HL-60 (cell line): ENCODE measurements around the gene TBX21.

ENCODE experiments used
- DNase-seq, 2 experiments: peaks; one replicate each; pipeline ENCODE4 v3.0.0-alpha.2; 2010 to 2020; ENCODE audit warnings: low read depth in 1 of 2, low spot score in 1 of 2
- H3K27ac ChIP-seq: fragments of 250-450 bp; sonication (Bioruptor Pico); replicated peaks from 2 replicates; pipeline ENCODE4 v1.5.1; 2020; ENCODE audit warnings: mild to moderate bottlenecking, moderate library complexity
- H3K27me3 ChIP-seq: fragments of 250-450 bp; sonication (Bioruptor Pico); 2 replicates; pipeline ENCODE4 v1.5.1; 2021; ENCODE audit warnings: mild to moderate bottlenecking, moderate library complexity; ENCODE audit not compliant: insufficient read depth, poor library complexity, severe bottlenecking
- H3K4me3 ChIP-seq: replicated peaks from 2 replicates; pipeline ENCODE4 v1.5.1; 2011; ENCODE audit warnings: mild to moderate bottlenecking, control low read depth, low read length; ENCODE audit not compliant: insufficient read depth
- GABPA ChIP-seq: IDR thresholded peaks from 2 replicates; pipeline ENCODE4 v1.6.1; 2012; ENCODE audit warnings: low read depth
- POLR2AphosphoS5 ChIP-seq: IDR thresholded peaks from 2 replicates; pipeline ENCODE4 v1.6.1; 2012; ENCODE audit warnings: low read depth
- SPI1 ChIP-seq: IDR thresholded peaks from 2 replicates; pipeline ENCODE4 v1.6.1; 2012; ENCODE audit warnings: low read depth, mild to moderate bottlenecking, borderline replicate concordance
- TF ChIP-seq, protein P1 (sequence below): IDR thresholded peaks from 2 replicates; pipeline ENCODE4 v1.6.1; 2012; ENCODE audit warnings: low read depth; ENCODE audit not compliant: insufficient replicate concordance
- TF ChIP-seq, protein P2 (sequence below): IDR thresholded peaks from one replicate; pipeline ENCODE4 v1.5.1; 2011; ENCODE audit warnings: low read length, control low read depth, inconsistent platforms; ENCODE audit not compliant: insufficient read depth

The TBX21 gene

DNA sequence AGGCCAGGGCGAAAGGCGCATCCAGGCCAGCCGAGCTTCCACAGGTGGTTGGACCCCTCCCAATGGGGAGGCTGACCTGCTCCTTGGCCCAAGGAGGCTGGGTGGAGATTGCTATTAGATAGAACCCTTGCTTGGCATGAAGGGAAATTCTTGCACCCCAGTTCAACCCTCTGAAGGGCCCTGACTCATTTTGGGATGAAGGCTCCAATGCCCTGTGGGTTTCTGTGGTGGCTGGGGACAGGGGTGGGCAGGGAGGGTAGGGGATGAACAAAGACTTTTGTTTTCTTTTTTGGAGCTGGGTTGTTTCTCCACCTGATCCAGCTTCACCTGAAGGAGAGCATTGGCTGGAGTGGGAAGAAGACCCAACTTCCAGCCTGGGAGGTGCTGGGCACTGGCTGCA, 16.7 kb upstream of the TBX21 start:
- DNase-seq, result no peak
- peaks cover 25% of the 10 kb centered on the region for H3K27me3 ChIP-seq
- TF ChIP-seq POLR2AphosphoS5 (no peak), SPI1 (no peak), GABPA (no peak)
- TF ChIP-seq, protein P1, sequence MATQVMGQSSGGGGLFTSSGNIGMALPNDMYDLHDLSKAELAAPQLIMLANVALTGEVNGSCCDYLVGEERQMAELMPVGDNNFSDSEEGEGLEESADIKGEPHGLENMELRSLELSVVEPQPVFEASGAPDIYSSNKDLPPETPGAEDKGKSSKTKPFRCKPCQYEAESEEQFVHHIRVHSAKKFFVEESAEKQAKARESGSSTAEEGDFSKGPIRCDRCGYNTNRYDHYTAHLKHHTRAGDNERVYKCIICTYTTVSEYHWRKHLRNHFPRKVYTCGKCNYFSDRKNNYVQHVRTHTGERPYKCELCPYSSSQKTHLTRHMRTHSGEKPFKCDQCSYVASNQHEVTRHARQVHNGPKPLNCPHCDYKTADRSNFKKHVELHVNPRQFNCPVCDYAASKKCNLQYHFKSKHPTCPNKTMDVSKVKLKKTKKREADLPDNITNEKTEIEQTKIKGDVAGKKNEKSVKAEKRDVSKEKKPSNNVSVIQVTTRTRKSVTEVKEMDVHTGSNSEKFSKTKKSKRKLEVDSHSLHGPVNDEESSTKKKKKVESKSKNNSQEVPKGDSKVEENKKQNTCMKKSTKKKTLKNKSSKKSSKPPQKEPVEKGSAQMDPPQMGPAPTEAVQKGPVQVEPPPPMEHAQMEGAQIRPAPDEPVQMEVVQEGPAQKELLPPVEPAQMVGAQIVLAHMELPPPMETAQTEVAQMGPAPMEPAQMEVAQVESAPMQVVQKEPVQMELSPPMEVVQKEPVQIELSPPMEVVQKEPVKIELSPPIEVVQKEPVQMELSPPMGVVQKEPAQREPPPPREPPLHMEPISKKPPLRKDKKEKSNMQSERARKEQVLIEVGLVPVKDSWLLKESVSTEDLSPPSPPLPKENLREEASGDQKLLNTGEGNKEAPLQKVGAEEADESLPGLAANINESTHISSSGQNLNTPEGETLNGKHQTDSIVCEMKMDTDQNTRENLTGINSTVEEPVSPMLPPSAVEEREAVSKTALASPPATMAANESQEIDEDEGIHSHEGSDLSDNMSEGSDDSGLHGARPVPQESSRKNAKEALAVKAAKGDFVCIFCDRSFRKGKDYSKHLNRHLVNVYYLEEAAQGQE, result no peak
- TF ChIP-seq, protein P2, sequence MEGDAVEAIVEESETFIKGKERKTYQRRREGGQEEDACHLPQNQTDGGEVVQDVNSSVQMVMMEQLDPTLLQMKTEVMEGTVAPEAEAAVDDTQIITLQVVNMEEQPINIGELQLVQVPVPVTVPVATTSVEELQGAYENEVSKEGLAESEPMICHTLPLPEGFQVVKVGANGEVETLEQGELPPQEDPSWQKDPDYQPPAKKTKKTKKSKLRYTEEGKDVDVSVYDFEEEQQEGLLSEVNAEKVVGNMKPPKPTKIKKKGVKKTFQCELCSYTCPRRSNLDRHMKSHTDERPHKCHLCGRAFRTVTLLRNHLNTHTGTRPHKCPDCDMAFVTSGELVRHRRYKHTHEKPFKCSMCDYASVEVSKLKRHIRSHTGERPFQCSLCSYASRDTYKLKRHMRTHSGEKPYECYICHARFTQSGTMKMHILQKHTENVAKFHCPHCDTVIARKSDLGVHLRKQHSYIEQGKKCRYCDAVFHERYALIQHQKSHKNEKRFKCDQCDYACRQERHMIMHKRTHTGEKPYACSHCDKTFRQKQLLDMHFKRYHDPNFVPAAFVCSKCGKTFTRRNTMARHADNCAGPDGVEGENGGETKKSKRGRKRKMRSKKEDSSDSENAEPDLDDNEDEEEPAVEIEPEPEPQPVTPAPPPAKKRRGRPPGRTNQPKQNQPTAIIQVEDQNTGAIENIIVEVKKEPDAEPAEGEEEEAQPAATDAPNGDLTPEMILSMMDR, result no peak
- no peak overlapping the region for H3K4me3 ChIP-seq
- H3K27ac ChIP-seq, result no peak overlapping the region

DNA sequence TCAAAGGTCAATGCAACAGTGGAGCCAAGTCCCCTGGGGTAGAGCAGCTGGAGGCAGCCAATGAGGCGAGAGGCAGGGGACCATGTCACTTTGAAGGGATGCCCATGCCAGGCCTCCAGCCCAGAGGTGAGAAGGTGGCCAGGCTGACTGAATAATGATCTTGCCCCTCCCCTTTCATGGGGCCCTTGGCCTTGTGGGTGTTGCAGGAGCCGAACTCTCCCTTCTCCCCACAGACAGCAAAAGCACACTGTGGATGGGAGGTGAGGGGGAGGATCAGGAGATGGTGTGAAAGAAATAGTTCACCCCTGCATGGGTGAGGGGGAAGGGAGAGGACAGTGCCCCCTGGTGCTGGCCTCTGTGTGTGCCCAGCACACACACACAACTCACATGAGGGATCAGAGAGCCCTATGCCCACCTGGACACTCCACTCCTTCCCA, 15.8 kb upstream of the TBX21 start:
- no peak for DNase-seq
- TF ChIP-seq GABPA (no peak), POLR2AphosphoS5 (no peak), SPI1 (no peak)
- TF ChIP-seq, protein P1, result no peak
- TF ChIP-seq, protein P2, result no peak
- no peak overlapping the region for H3K4me3 ChIP-seq
- H3K27ac ChIP-seq, result no peak overlapping the region
- H3K27me3 ChIP-seq, result peaks cover 33% of the 10 kb centered on the region

DNA sequence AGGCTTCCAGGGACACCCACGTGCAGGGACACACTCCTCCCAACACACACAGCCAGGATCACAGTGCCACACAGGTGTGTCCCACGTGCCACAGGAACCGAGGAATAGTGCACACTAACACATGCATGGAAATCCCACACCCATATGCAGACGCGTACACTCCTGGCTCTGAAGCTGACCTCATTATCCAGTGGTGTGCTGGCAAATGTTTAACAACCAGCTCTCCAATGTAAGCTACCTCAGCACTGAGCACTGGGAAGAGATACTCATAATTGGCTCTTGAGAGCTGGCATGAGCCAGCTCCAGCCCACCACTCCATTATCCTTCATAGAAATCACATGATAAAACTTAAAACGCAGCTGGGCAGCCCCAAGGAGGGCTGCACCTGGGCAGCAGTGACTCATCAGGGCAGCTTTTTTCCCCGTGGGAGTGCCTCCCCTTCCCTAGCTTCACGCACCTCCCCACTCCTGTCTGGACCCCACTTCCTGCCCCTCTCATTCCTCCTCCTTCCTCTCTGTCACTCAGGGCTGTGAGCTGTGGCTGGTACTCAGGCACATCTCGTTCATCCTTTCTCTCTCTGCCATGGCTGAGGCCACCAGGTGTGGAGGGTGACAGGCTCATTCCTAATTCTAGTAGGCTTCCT, 14.9 kb upstream of the TBX21 start:
- H3K4me3 ChIP-seq, result no peak overlapping the region
- H3K27me3 ChIP-seq, result peaks cover 34% of the 10 kb centered on the region
- H3K27ac ChIP-seq, result no peak overlapping the region
- TF ChIP-seq, protein P1, result no peak
- TF ChIP-seq, protein P2, result no peak
- TF ChIP-seq GABPA (no peak), POLR2AphosphoS5 (no peak), SPI1 (no peak)
- no peak for DNase-seq
